ENCODE measurements around the gene COL10A1. TPM values are rescaled to one million over a fixed set of nuclear protein-coding genes. Genes with fewer than 3 reads are reported as not detected.

COL10A1 gene
- total and polyA plus RNA-seq, 7 donors = not detected

DNA sequence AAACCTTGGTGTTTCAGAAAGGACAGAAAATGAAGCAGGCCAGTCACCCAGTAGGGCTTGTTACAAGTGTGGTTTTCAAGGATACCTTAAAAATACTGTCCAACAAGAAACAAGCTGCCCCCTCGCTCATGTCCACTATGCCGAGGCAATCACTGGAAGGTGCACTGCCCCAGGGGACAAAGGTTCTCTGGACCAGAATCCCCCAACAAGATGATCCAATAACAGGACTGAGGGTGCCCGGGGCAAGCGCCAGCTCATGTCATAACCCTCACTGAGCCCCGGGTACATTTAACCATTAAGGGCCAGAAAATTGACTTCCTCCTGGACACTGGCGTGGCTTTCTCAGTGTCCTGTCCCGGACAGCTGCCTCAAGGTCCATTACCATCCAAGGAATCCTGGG lies 31.9 kb downstream of the COL10A1 start:
- Histone ChIP-seq H3K27me3 (no peaks in the 10 kb centered on the region), H3K27ac (no peak overlapping the region), H3K9me3 (peaks cover 0 to 7% (median 5%) of the 10 kb centered on the region in 4 donors), H3K4me3 (no peak overlapping the region), H3K36me3 (no peaks in the 10 kb centered on the region), H3K4me1 (no peaks in the 10 kb centered on the region)
- 94 to 96% methylated on average over 7 of the region's 7 CpGs for WGBS, 2 donors
- intact Hi-C loops (cut with DNase I) = no loop called here
- TF ChIP-seq EP300 (IDR thresholded peaks at IDR 0.05) (no peak), POLR2AphosphoS5 (IDR thresholded peaks at IDR 0.05) (no peak)
- DNase-seq = no peak

- TF ChIP-seq EP300 (IDR thresholded peaks at IDR 0.05) (no peak), POLR2A (IDR thresholded peaks at IDR 0.05) (no peak), POLR2AphosphoS5 (IDR thresholded peaks at IDR 0.05) (no peak)
- TF ChIP-seq, protein P1, sequence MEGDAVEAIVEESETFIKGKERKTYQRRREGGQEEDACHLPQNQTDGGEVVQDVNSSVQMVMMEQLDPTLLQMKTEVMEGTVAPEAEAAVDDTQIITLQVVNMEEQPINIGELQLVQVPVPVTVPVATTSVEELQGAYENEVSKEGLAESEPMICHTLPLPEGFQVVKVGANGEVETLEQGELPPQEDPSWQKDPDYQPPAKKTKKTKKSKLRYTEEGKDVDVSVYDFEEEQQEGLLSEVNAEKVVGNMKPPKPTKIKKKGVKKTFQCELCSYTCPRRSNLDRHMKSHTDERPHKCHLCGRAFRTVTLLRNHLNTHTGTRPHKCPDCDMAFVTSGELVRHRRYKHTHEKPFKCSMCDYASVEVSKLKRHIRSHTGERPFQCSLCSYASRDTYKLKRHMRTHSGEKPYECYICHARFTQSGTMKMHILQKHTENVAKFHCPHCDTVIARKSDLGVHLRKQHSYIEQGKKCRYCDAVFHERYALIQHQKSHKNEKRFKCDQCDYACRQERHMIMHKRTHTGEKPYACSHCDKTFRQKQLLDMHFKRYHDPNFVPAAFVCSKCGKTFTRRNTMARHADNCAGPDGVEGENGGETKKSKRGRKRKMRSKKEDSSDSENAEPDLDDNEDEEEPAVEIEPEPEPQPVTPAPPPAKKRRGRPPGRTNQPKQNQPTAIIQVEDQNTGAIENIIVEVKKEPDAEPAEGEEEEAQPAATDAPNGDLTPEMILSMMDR (IDR thresholded peaks at IDR 0.05) = no peak
- no peak overlapping the region for H3K27ac ChIP-seq
- DNase-seq = no peak
- no peak overlapping the region for H3K4me3 ChIP-seq
- WGBS, 2 donors = 84 to 85% methylated on average over 2 of the region's 2 CpGs
- intact Hi-C loops (cut with DNase I) = no loop called here
- H3K36me3 ChIP-seq = no peaks in the 10 kb centered on the region
- H3K4me1 ChIP-seq = peaks cover 0 to 8% (median 0%) of the 10 kb centered on the region in 4 donors
- H3K27me3 ChIP-seq = no peaks in the 10 kb centered on the region
- no peaks in the 10 kb centered on the region for H3K9me3 ChIP-seq
Observed at GRCh38 chr6:116090251-116090650, 35.7 kb downstream of the COL10A1 start.

GRCh38 chr6:116088946-116089345 lies 37.0 kb downstream of the COL10A1 start:
- peaks cover 0 to 8% (median 0%) of the 10 kb centered on the region in 4 donors for H3K4me1 ChIP-seq
- TF ChIP-seq POLR2A (IDR thresholded peaks at IDR 0.05) (no peak), POLR2AphosphoS5 (IDR thresholded peaks at IDR 0.05) (no peak), EP300 (IDR thresholded peaks at IDR 0.05) (no peak)
- TF ChIP-seq, protein P1 (IDR thresholded peaks at IDR 0.05) = no peak

GRCh38 chr6:116087437-116088027 lies 38.4 kb downstream of the COL10A1 start:
- no peaks in the 10 kb centered on the region for H3K27me3 ChIP-seq
- no peaks in the 10 kb centered on the region for H3K9me3 ChIP-seq
- H3K4me3 ChIP-seq = no peak overlapping the region
- TF ChIP-seq, protein P1 (IDR thresholded peaks at IDR 0.05) = no peak
- TF ChIP-seq POLR2AphosphoS5 (IDR thresholded peaks at IDR 0.05) (no peak), EP300 (IDR thresholded peaks at IDR 0.05) (no peak), POLR2A (IDR thresholded peaks at IDR 0.05) (no peak)
- H3K27ac ChIP-seq = no peak overlapping the region
- no peaks in the 10 kb centered on the region for H3K36me3 ChIP-seq
- peaks cover 0 to 8% (median 0%) of the 10 kb centered on the region in 4 donors for H3K4me1 ChIP-seq
- no peak for DNase-seq
- intact Hi-C loops (cut with DNase I) = no loop called here
- 62 to 64% methylated on average over 4 of the region's 4 CpGs for WGBS, 2 donors

More at GRCh38 chr6:116088946-116089345, 37.0 kb downstream of the COL10A1 start:
- Histone ChIP-seq H3K36me3 (no peaks in the 10 kb centered on the region), H3K4me3 (no peak overlapping the region), H3K27me3 (no peaks in the 10 kb centered on the region), H3K27ac (no peak overlapping the region), H3K9me3 (no peaks in the 10 kb centered on the region)
- intact Hi-C loops (cut with DNase I) = no loop called here
- no peak for DNase-seq

- Histone ChIP-seq H3K36me3 (no peaks in the 10 kb centered on the region), H3K9me3 (no peaks in the 10 kb centered on the region), H3K4me1 (peaks cover 0 to 8% (median 0%) of the 10 kb centered on the region in 4 donors), H3K27ac (no peak overlapping the region), H3K4me3 (no peak overlapping the region), H3K27me3 (no peaks in the 10 kb centered on the region)
- 84 to 88% methylated on average over 2 of the region's 2 CpGs for WGBS, 2 donors
- TF ChIP-seq, protein P1 (IDR thresholded peaks at IDR 0.05) = no peak
- TF ChIP-seq POLR2AphosphoS5 (IDR thresholded peaks at IDR 0.05) (no peak), POLR2A (IDR thresholded peaks at IDR 0.05) (no peak)
- intact Hi-C loops (cut with DNase I) = no loop called here
- no peak for DNase-seq
Observed at GRCh38 chr6:116084284-116084683, 41.6 kb downstream of the COL10A1 start.

Data from sigmoid colon (tissue), 7 donors.